IMR-90 (cell line): ENCODE measurements around the gene KPNA1. TPM values are rescaled to one million over a fixed set of nuclear protein-coding genes. Genes with fewer than 3 reads are reported as not detected.

Experiments used
- ATAC-seq: fragments of 200-7000 bp; cut with Tn5 transposase; 2 replicates; pipeline ENCODE4 v1.9.1; 2020; ENCODE audit warnings: low read depth, mild to moderate bottlenecking, moderate library complexity
- BruUV-seq: library from RNA; stranded (reverse); fragments of 400-500 nt; replicated peaks from 2 replicates; lab custom pipeline; 2021; lab: Mats Ljungman, UMichigan
- CTCF ChIA-PET: fragments of 300-600 bp; formaldehyde crosslinking; extraction: SDS; loops from one replicate; lab custom pipeline; 2021; ENCODE audit warnings: antibody characterized with exemption; lab: Yijun Ruan, JAX
- POLR2A ChIA-PET: fragments of 300-600 bp; sonication (Branson Sonifier 250); formaldehyde crosslinking; loops from one replicate; lab custom pipeline; 2022; ENCODE audit warnings: antibody characterized with exemption; ENCODE audit not compliant: unreplicated experiment; lab: Charles Lee
- DNase-seq: peaks from one replicate; pipeline ENCODE4 v3.0.0; 2013
- H2AFZ ChIP-seq: replicated peaks from 2 replicates; pipeline ENCODE3; 2013; ENCODE audit warnings: low read length, mild to moderate bottlenecking; ENCODE audit not compliant: poor library complexity
- H2AK5ac ChIP-seq: 2 replicates; pipeline ENCODE4 v1.6.1; 2013; ENCODE audit warnings: low read depth, low read length, inconsistent platforms
- H2AK9ac ChIP-seq: replicated peaks from 2 replicates; pipeline ENCODE3; 2013; ENCODE audit warnings: mild to moderate bottlenecking, low read depth, low read length, moderate library complexity; ENCODE audit not compliant: poor library complexity
- H2BK120ac ChIP-seq: 2 replicates; pipeline ENCODE4 v1.6.1; 2013; ENCODE audit warnings: low read depth, low read length, inconsistent platforms
- H2BK15ac ChIP-seq: 3 replicates; pipeline ENCODE4 v1.6.1; 2013; ENCODE audit warnings: low read depth, low read length, inconsistent platforms
- H2BK20ac ChIP-seq: 2 replicates; pipeline ENCODE4 v1.6.1; 2013; ENCODE audit warnings: low read depth, mild to moderate bottlenecking, inconsistent platforms, low read length, moderate library complexity
- H2BK5ac ChIP-seq: 2 replicates; pipeline ENCODE4 v1.6.1; 2013; ENCODE audit warnings: mild to moderate bottlenecking, low read depth, low read length, inconsistent platforms; ENCODE audit not compliant: poor library complexity, severe bottlenecking
- H3K14ac ChIP-seq: replicated peaks from 2 replicates; pipeline ENCODE4 v1.6.1; 2013; ENCODE audit warnings: low read depth, low read length, inconsistent platforms
- H3K18ac ChIP-seq: 2 replicates; pipeline ENCODE4 v1.6.1; 2013; ENCODE audit warnings: low read depth, low read length, control low read depth
- H3K23ac ChIP-seq: 2 replicates; pipeline ENCODE4 v1.6.1; 2013; ENCODE audit warnings: low read depth, low read length, inconsistent platforms
- H3K27ac ChIP-seq: 2 replicates; pipeline ENCODE4 v1.5.1; 2013; ENCODE audit warnings: mild to moderate bottlenecking, control low read depth, low read length; ENCODE audit not compliant: insufficient read depth
- H3K27me3 ChIP-seq: 2 replicates; pipeline ENCODE4 v1.6.1; 2013; ENCODE audit warnings: low read length; ENCODE audit not compliant: control insufficient read depth, insufficient read depth
- H3K36me3 ChIP-seq: 2 replicates; pipeline ENCODE4 v1.6.1; 2013; ENCODE audit warnings: low read length, mixed read lengths; ENCODE audit not compliant: control insufficient read depth, insufficient read depth
- H3K4ac ChIP-seq: 2 replicates; pipeline ENCODE4 v1.6.1; 2013; ENCODE audit warnings: low read depth, low read length, inconsistent platforms
- H3K4me1 ChIP-seq: 2 replicates; pipeline ENCODE4 v1.6.1; 2013; ENCODE audit warnings: low read length, mixed read lengths; ENCODE audit not compliant: control insufficient read depth, insufficient read depth
- H3K4me2 ChIP-seq: 2 replicates; pipeline ENCODE4 v1.6.1; 2013; ENCODE audit warnings: low read depth, mild to moderate bottlenecking, control low read depth, low read length, moderate library complexity
- H3K4me3 ChIP-seq: 2 replicates; pipeline ENCODE4 v1.5.1; 2013; ENCODE audit warnings: low read depth, mild to moderate bottlenecking, control low read depth, low read length, moderate library complexity; ENCODE audit not compliant: insufficient read depth
- H3K56ac ChIP-seq: 2 replicates; pipeline ENCODE4 v1.6.1; 2013; ENCODE audit warnings: low read length, inconsistent platforms; ENCODE audit not compliant: insufficient read depth; ENCODE audit errors: extremely low read depth
- H3K79me1 ChIP-seq, 2 experiments: 2 replicates each; pipeline ENCODE4 v1.6.1; 2013; ENCODE audit warnings: low read length in 2 of 2, inconsistent platforms in 1 of 2, low read depth in 1 of 2
- H3K9ac ChIP-seq: 2 replicates; pipeline ENCODE4 v1.6.1; 2013; ENCODE audit warnings: low read depth, low read length, control low read depth
- H3K9me1 ChIP-seq: 2 replicates; pipeline ENCODE4 v1.6.1; 2013; ENCODE audit warnings: low read length, inconsistent platforms; ENCODE audit not compliant: insufficient read depth
- H3K9me3 ChIP-seq: 2 replicates; pipeline ENCODE4 v1.6.1; 2013; ENCODE audit warnings: low read length; ENCODE audit not compliant: control insufficient read depth, insufficient read depth
- H4K20me1 ChIP-seq: 2 replicates; pipeline ENCODE4 v1.6.1; 2013; ENCODE audit warnings: low read length, inconsistent platforms; ENCODE audit not compliant: insufficient read depth
- H4K5ac ChIP-seq: 2 replicates; pipeline ENCODE4 v1.6.1; 2013; ENCODE audit warnings: mild to moderate bottlenecking, low read depth, low read length, control low read depth
- H4K8ac ChIP-seq, 2 experiments: 2 replicates each; pipeline ENCODE4 v1.6.1; 2013; ENCODE audit warnings: low read depth in 2 of 2, low read length in 2 of 2, control low read depth in 1 of 2, inconsistent platforms in 1 of 2
- H4K91ac ChIP-seq: 2 replicates; pipeline ENCODE4 v1.6.1; 2013; ENCODE audit warnings: low read depth, low read length, inconsistent platforms; ENCODE audit not compliant: insufficient read depth
- BHLHE40 ChIP-seq: fragments of 150-350 bp; IDR thresholded peaks from 2 replicates; pipeline ENCODE4 v1.6.1; 2016; ENCODE audit warnings: mild to moderate bottlenecking, low read depth, low read length
- FOS ChIP-seq: fragments of 150-350 bp; IDR thresholded peaks from 2 replicates; pipeline ENCODE4 v1.6.1; 2016; ENCODE audit warnings: low read depth, low read length
- MXI1 ChIP-seq: IDR thresholded peaks from 2 replicates; pipeline ENCODE4 v1.6.1; 2012; ENCODE audit warnings: low read depth, mild to moderate bottlenecking, low read length, moderate library complexity, borderline replicate concordance
- RAD21 ChIP-seq: IDR thresholded peaks from 2 replicates; pipeline ENCODE4 v1.6.1; 2012; ENCODE audit warnings: low read length, improper control_type of control experiment
- SMC3 ChIP-seq: fragments of 150-350 bp; IDR thresholded peaks from 2 replicates; pipeline ENCODE4 v1.6.1; 2016; ENCODE audit warnings: low read depth, mild to moderate bottlenecking, antibody characterized with exemption, low read length, moderate library complexity
- WGBS, 2 experiments: methylation state at CpG; one replicate each; pipeline versions ENCODE4 v1.1.5 to v1.1.7; 2013; ENCODE audit warnings: missing lambda C conversion rate in 2 of 2; ENCODE audit not compliant: insufficient read length in 1 of 2; ENCODE audit errors: extremely low coverage in 2 of 2; 5-methylcytosine and 5-hydroxymethylcytosine counted together
- dilution Hi-C: fragments of 300-500 bp; cut with HindIII; formaldehyde crosslinking; loops from one replicate; pipeline ENCODE4 v1.14.3; 2018; ENCODE audit warnings: low sequenced_read_pairs; ENCODE audit not compliant: unreplicated experiment
- in situ Hi-C: fragments of 300-500 bp; cut with MboI; formaldehyde crosslinking; loops from 3 replicates; pipeline ENCODE4 v1.14.3; 2019; ENCODE audit warnings: low sequenced_read_pairs, inconsistent platforms, mixed read lengths
- intact Hi-C: fragments of 100-400 bp; cut with micrococcal nuclease; formaldehyde crosslinking; loops from 2 replicates; pipeline ENCODE4 v1.10.0; 2022
- polyA plus RNA-seq, 3 experiments: library from polyadenylated mRNA; depleted of rRNA; stranded (reverse); fragments of >200 nt; gene quantifications; 2 replicates each; pipeline ENCODE4 v1.2.3, GENCODE V29; 2012; ENCODE audit warnings: low replicate concordance in 1 of 3
- total RNA-seq: library from RNA; depleted of rRNA; stranded (reverse); fragments of >200 nt; gene quantifications from 2 replicates; pipeline ENCODE4 v1.2.3, GENCODE V29; 2012
- TF ChIP-seq, protein P1 (sequence below): fragments of 150-350 bp; IDR thresholded peaks from 2 replicates; pipeline ENCODE4 v1.6.1; 2016; ENCODE audit warnings: low read depth, mild to moderate bottlenecking, low read length, moderate library complexity, borderline replicate concordance
- TF ChIP-seq, protein P2 (sequence below): conservative IDR thresholded peaks from 2 replicates; pipeline ENCODE4 v1.5.1; 2012; ENCODE audit warnings: mild to moderate bottlenecking, low read depth, low read length, improper control_type of control experiment

Gene KPNA1
- total and polyA plus RNA-seq, 2 of the 4 experiments (the other 2 are of a cell fraction), result 30.6 to 112 TPM

DNA sequence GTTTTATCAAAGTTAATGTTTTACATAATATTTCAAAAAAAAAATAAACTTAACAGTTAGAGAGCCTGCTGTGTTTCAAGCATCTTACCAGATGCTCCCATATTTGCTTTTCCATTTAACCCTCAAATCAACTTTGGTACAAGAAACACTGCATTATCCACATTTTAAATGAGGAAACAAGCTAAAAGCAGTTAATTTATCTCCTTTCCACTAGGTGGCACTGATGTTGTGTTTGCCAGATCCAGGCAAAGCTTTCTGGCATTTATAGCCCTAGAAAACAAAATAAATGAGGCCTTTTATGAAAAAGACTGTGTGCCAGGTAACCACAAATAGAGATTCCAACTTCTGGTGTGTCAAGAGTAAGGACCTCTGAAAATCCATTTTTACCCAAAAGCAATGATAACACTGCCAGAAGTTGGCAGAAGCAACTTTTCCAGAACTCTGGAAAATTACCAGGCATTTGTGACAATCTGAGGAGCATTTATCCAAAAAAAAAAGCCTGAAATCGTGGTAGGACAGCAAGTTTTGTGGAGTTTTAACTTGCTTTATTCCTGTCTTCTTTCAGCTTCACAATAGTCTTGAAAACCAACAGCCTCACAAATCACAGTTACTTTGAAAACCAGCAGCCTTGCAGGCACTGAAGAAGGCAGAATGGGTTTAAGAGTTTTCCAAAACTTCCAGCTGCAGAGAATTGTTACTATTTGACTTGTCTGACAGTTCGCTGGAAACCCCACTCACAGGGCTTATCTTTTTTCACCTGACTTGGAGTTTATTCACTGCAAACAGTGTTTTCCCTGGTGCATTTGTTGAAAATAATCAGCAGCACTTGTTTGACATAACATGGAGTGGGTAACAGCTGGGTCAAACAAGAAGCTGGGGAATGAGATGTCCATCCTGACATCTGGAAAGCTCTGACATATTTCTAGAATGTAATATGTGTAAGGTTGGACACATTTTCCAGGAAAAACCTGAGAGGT is 121.6 kb downstream of the KPNA1 start:
- Histone ChIP-seq H3K14ac (0 out of 2 replicates have a peak overlapping the region, but pooled peaks have one; percentile 50), H2AK9ac (no peak overlapping the region), H3K27ac (no peak overlapping the region), H2AK5ac (no peak overlapping the region), H3K4me1 (peaks cover 5% of the 10 kb centered on the region), H3K4me3 (no peak overlapping the region), H3K18ac (peak overlapping the region; percentile 98; the same call in 1 of the 2 replicates), H2BK20ac (peak overlapping the region; percentile 39; the same call in 1 of the 2 replicates), H3K9me1 (no peaks in the 10 kb centered on the region), H3K56ac (no peak overlapping the region), H3K36me3 (no peaks in the 10 kb centered on the region; the same call in 1 of the 2 replicates), H3K4me2 (no peak overlapping the region), H3K23ac (no peak overlapping the region), H4K91ac (no peak overlapping the region), H3K4ac (peak overlapping the region; percentile 72; the same call in 1 of the 2 replicates), H3K79me1 (peaks cover 0 to 3% of the 10 kb centered on the region in 2 experiments; a peak in 2 of 4 replicates), H4K5ac (peak overlapping the region; percentile 83; the same call in 1 of the 2 replicates), H2AFZ (no peak overlapping the region), H2BK120ac (peak overlapping the region; percentile 87; the same call in 1 of the 2 replicates), H2BK5ac (peak overlapping the region; percentile 80), H2BK15ac (no peak overlapping the region), H4K20me1 (no peaks in the 10 kb centered on the region), H3K27me3 (no peaks in the 10 kb centered on the region), H4K8ac (peak overlapping the region in 1 of 2 experiments; percentile 94; a peak in 3 of 4 replicates), H3K9ac (no peak overlapping the region), H3K9me3 (no peaks in the 10 kb centered on the region)
- ATAC-seq (peak; percentile 55; the same call in 1 of the 2 replicates), DNase-seq (peak; percentile 66)
- POLR2A ChIA-PET, result interaction anchor here (1.0 kb wide), 1 partner anchor 9 kb away, joined by 5 read pairs; the partner anchor contains the start of gene FAM162A
- WGBS, 2 experiments, result 33% methylated on average over 1 of the region's 2 CpGs; no CpG with 5 or more reads in 1 of the 2 experiments
- dilution Hi-C loops (no loop called here), in situ Hi-C loops (loop anchor here (10.0 kb wide), 1 partner anchor 282 kb away; no protein-coding TSS in a partner anchor), intact Hi-C loops (loop anchor here (1.0 to 5.0 kb wide), 3 partner anchors 169 to 635 kb away; partner anchors contain the start of genes DTX3L and PARP9)
- TF ChIP-seq SMC3, result peak; percentile 44
- peak; percentile 71 for TF ChIP-seq RAD21
- no peak for TF ChIP-seq FOS
- no peak for TF ChIP-seq BHLHE40
- TF ChIP-seq, protein P1, sequence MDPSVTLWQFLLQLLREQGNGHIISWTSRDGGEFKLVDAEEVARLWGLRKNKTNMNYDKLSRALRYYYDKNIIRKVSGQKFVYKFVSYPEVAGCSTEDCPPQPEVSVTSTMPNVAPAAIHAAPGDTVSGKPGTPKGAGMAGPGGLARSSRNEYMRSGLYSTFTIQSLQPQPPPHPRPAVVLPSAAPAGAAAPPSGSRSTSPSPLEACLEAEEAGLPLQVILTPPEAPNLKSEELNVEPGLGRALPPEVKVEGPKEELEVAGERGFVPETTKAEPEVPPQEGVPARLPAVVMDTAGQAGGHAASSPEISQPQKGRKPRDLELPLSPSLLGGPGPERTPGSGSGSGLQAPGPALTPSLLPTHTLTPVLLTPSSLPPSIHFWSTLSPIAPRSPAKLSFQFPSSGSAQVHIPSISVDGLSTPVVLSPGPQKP, result no peak
- TF ChIP-seq, protein P2, sequence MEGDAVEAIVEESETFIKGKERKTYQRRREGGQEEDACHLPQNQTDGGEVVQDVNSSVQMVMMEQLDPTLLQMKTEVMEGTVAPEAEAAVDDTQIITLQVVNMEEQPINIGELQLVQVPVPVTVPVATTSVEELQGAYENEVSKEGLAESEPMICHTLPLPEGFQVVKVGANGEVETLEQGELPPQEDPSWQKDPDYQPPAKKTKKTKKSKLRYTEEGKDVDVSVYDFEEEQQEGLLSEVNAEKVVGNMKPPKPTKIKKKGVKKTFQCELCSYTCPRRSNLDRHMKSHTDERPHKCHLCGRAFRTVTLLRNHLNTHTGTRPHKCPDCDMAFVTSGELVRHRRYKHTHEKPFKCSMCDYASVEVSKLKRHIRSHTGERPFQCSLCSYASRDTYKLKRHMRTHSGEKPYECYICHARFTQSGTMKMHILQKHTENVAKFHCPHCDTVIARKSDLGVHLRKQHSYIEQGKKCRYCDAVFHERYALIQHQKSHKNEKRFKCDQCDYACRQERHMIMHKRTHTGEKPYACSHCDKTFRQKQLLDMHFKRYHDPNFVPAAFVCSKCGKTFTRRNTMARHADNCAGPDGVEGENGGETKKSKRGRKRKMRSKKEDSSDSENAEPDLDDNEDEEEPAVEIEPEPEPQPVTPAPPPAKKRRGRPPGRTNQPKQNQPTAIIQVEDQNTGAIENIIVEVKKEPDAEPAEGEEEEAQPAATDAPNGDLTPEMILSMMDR, result peak; percentile 74
- no peak for TF ChIP-seq MXI1
- no TSS peak for BruUV-seq
- CTCF ChIA-PET, result interaction anchor here (0.6 to 2.0 kb wide), 3 partner anchors 9 to 255 kb away, joined by 5 to 14 read pairs (median 6); partner anchors contain the start of gene FAM162A
